PC-9 (cell line): Measurements from ENCODE around the gene CFAP74. TPM values are rescaled to one million over a fixed set of nuclear protein-coding genes. Genes with fewer than 3 reads are reported as not detected.

ENCODE experiments used
- BruUV-seq: library from RNA; stranded (reverse); fragments of 400-500 nt; replicated peaks from 2 replicates; lab custom pipeline; 2021; lab: Mats Ljungman, UMichigan
- CTCF ChIA-PET: fragments of 300-600 bp; sonication (Branson Sonifier 250); formaldehyde crosslinking; loops from one replicate; lab custom pipeline; 2022; ENCODE audit warnings: antibody characterized with exemption; lab: Charles Lee
- POLR2A ChIA-PET: fragments of 300-600 bp; sonication (Branson Sonifier 250); formaldehyde crosslinking; loops from one replicate; lab custom pipeline; 2022; ENCODE audit warnings: antibody characterized with exemption; ENCODE audit not compliant: unreplicated experiment; lab: Charles Lee
- DNase-seq, 2 experiments: peaks; one replicate each; pipeline versions ENCODE4 v3.0.0 to v3.0.0-alpha.2; 2015 to 2022; ENCODE audit warnings: mixed read lengths in 1 of 2
- H2AFZ ChIP-seq: fragments of 200-600 bp; sonication (generic); 2 replicates; pipeline ENCODE4 v1.8.1; 2017; ENCODE audit warnings: antibody characterized with exemption
- H3F3A ChIP-seq: fragments of 200-600 bp; sonication (generic); 2 replicates; pipeline ENCODE4 v1.8.1; 2017; ENCODE audit warnings: antibody characterized with exemption, mild to moderate bottlenecking, low read depth; ENCODE audit not compliant: insufficient read depth
- H3K27ac ChIP-seq: fragments of 200-600 bp; sonication (generic); 2 replicates; pipeline ENCODE4 v1.6.1; 2016; ENCODE audit warnings: mixed run types
- H3K27me3 ChIP-seq: fragments of 200-600 bp; sonication (generic); 2 replicates; pipeline ENCODE4 v1.6.1; 2016; ENCODE audit warnings: low read depth, mixed run types; ENCODE audit not compliant: insufficient read depth
- H3K36me3 ChIP-seq: fragments of 200-600 bp; sonication (generic); 2 replicates; pipeline ENCODE4 v1.6.1; 2016; ENCODE audit warnings: low read depth, mixed run types
- H3K4me1 ChIP-seq: fragments of 200-600 bp; sonication (generic); replicated peaks from 2 replicates; pipeline ENCODE4 v1.6.1; 2016; ENCODE audit warnings: mixed run types; ENCODE audit not compliant: insufficient read depth
- H3K4me2 ChIP-seq: fragments of 200-600 bp; sonication (generic); 2 replicates; pipeline ENCODE4 v1.6.1; 2017; ENCODE audit warnings: mixed run types
- H3K4me3 ChIP-seq: fragments of 200-600 bp; sonication (generic); 2 replicates; pipeline ENCODE4 v1.6.1; 2016; ENCODE audit warnings: mixed run types
- H3K79me2 ChIP-seq: fragments of 200-600 bp; sonication (generic); 2 replicates; pipeline ENCODE4 v1.6.1; 2017; ENCODE audit warnings: low read depth, mixed run types
- H3K9me2 ChIP-seq: fragments of 200-600 bp; sonication (generic); 2 replicates; pipeline ENCODE4 v1.8.1; 2017; ENCODE audit warnings: mild to moderate bottlenecking; ENCODE audit not compliant: insufficient read depth
- H3K9me3 ChIP-seq: fragments of 200-600 bp; sonication (generic); 2 replicates; pipeline ENCODE4 v1.8.1; 2016; ENCODE audit warnings: low read depth; ENCODE audit not compliant: insufficient read depth
- H4K20me1 ChIP-seq: fragments of 200-600 bp; sonication (generic); 2 replicates; pipeline ENCODE4 v1.8.1; 2017; ENCODE audit not compliant: insufficient read depth
- EZH2 ChIP-seq: fragments of 200-600 bp; sonication (generic); IDR thresholded peaks from 2 replicates; pipeline ENCODE4 v1.8.0; 2017; ENCODE audit warnings: antibody characterized with exemption, low read depth
- intact Hi-C: fragments of 100-400 bp; cut with micrococcal nuclease; formaldehyde crosslinking; loops from one replicate; pipeline ENCODE4 v1.10.0; 2022; ENCODE audit not compliant: unreplicated experiment
- total RNA-seq: library from RNA; stranded (reverse); gene quantifications from 2 replicates; pipeline ENCODE4 v1.2.3, GENCODE V29; 2021
- TF ChIP-seq, protein P1 (sequence below): fragments of 200-600 bp; sonication (generic); conservative IDR thresholded peaks from 2 replicates; pipeline ENCODE4 v1.6.1; 2017; ENCODE audit warnings: mixed run types, antibody characterized with exemption, mild to moderate bottlenecking, moderate library complexity

Gene CFAP74
- total RNA-seq, 1 experiment from 2014 or later, result 2.8 TPM

DNA sequence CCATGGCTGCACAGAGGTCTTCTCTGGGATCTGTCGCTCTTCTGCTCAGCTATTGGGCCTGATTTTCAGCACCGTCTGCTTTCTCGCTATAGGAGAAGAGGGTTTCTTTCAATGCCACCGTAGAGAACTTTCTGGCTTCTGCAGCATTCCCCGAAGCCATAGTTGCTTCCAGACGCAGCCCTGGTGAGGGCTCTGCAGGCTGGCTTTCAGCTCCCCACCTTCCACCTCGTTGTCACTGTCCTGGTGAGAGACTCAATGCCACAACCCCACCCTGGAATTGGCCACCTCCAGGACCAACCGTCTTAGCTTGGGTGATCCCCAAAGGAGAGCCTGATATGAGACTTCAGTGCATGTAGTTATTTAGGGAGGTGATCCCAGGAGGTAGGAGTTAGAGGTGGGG, 34.6 kb upstream of the CFAP74 start:
- POLR2A ChIA-PET, result no interaction called here
- intact Hi-C loops, result no loop called here

DNA sequence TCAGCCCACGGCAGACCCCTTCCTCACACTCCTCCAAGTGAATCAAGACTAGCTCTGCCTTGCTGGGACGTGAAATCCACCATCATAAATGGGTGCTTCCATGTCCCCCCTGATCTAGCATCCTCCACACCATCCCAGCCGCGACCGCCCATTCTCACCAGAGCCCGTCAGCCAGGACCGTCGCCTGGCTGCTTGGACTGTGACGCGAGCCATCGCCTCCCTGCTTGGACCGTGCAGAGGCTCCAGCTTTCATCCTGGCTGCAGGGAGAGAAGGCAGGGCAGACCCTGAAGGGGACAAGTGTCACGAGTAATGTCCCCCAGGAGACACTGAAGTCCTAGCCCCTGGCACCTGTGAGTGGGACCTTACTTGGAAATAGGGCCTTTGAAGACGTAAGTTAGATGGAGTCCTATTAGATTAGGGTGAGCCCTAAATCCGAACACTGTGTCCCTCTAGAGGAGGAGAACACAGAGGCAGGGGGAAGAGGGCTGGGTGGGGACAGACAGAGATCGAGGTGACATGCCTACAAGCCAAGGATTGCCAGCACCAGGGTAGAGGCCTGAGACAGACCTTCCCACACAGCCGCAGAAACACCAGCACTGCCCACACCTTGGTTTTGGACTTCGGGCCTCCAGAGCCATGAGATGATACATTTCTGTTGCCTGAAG, 33.9 kb upstream of the CFAP74 start:
- no peaks in the 10 kb centered on the region for H3F3A ChIP-seq
- POLR2A ChIA-PET, result no interaction called here
- H4K20me1 ChIP-seq, result no peaks in the 10 kb centered on the region
- no peaks in the 10 kb centered on the region for H3K36me3 ChIP-seq
- no peak overlapping the region for H3K4me3 ChIP-seq
- no peaks in the 10 kb centered on the region for H3K9me2 ChIP-seq
- H3K79me2 ChIP-seq, result no peaks in the 10 kb centered on the region
- no peak overlapping the region for H2AFZ ChIP-seq
- H3K4me1 ChIP-seq, result no peaks in the 10 kb centered on the region
- intact Hi-C loops, result no loop called here
- H3K27me3 ChIP-seq, result peaks cover 89% of the 10 kb centered on the region
- TF ChIP-seq, protein P1, sequence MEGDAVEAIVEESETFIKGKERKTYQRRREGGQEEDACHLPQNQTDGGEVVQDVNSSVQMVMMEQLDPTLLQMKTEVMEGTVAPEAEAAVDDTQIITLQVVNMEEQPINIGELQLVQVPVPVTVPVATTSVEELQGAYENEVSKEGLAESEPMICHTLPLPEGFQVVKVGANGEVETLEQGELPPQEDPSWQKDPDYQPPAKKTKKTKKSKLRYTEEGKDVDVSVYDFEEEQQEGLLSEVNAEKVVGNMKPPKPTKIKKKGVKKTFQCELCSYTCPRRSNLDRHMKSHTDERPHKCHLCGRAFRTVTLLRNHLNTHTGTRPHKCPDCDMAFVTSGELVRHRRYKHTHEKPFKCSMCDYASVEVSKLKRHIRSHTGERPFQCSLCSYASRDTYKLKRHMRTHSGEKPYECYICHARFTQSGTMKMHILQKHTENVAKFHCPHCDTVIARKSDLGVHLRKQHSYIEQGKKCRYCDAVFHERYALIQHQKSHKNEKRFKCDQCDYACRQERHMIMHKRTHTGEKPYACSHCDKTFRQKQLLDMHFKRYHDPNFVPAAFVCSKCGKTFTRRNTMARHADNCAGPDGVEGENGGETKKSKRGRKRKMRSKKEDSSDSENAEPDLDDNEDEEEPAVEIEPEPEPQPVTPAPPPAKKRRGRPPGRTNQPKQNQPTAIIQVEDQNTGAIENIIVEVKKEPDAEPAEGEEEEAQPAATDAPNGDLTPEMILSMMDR, result no peak
- no peak for TF ChIP-seq EZH2
- no peaks in the 10 kb centered on the region for H3K9me3 ChIP-seq
- CTCF ChIA-PET, result no interaction called here
- H3K27ac ChIP-seq, result no peak overlapping the region
- no peak for DNase-seq
- BruUV-seq, result no TSS peak
- H3K4me2 ChIP-seq, result no peak overlapping the region

More for the DNA sequence above, 34.6 kb upstream of the CFAP74 start:
- Histone ChIP-seq H3K79me2 (no peaks in the 10 kb centered on the region), H3K27me3 (peaks cover 81% of the 10 kb centered on the region), H3K27ac (no peak overlapping the region), H3K4me1 (no peaks in the 10 kb centered on the region), H3K36me3 (no peaks in the 10 kb centered on the region), H3K4me3 (no peak overlapping the region), H2AFZ (no peak overlapping the region), H4K20me1 (no peaks in the 10 kb centered on the region), H3F3A (no peaks in the 10 kb centered on the region), H3K9me3 (no peaks in the 10 kb centered on the region), H3K4me2 (no peak overlapping the region), H3K9me2 (no peaks in the 10 kb centered on the region)
- no peak for DNase-seq
- BruUV-seq, result no TSS peak
- TF ChIP-seq, protein P1, result no peak
- no peak for TF ChIP-seq EZH2
- CTCF ChIA-PET, result no interaction called here

DNA sequence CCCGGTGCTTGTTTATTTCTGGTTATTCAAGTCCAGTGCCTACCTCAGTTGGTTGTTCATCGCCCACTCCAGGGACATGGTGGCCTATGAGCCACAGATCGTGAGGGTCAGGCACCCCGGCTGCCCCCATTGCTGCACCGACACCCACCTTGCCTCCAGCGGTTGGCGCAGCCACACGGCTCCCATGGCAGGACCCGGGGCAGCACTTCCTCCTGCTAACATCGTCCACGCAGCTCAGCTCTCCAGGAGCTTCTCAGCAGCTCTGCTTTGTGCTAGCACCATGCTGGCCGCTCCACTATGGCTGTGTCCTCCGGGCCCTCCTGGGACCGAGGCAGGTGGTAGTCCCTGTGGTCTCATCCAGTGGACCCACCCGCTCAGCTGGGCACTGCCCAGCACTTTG, 32.7 kb upstream of the CFAP74 start:
- H3K4me3 ChIP-seq, result no peak overlapping the region
- intact Hi-C loops, result no loop called here
- ChIA-PET CTCF (no interaction called here), POLR2A (no interaction called here)
- TF ChIP-seq, protein P1, result no peak
- H3K27me3 ChIP-seq, result peaks cover 93% of the 10 kb centered on the region
- H3K9me3 ChIP-seq, result no peaks in the 10 kb centered on the region
- H3F3A ChIP-seq, result no peaks in the 10 kb centered on the region
- no TSS peak for BruUV-seq
- H2AFZ ChIP-seq, result no peak overlapping the region
- no peak for DNase-seq
- H3K27ac ChIP-seq, result no peak overlapping the region
- no peaks in the 10 kb centered on the region for H3K36me3 ChIP-seq
- no peaks in the 10 kb centered on the region for H3K4me1 ChIP-seq
- no peaks in the 10 kb centered on the region for H4K20me1 ChIP-seq
- H3K79me2 ChIP-seq, result no peaks in the 10 kb centered on the region
- no peaks in the 10 kb centered on the region for H3K9me2 ChIP-seq
- H3K4me2 ChIP-seq, result no peak overlapping the region
